ENCODE results near the gene IFITM1.
"Not testable (repeated sequence)": the region's sequence is repeated elsewhere in the genome, so short reads cannot be mapped to it uniquely, and the experiment has no call there.

IFITM1 gene

DNA sequence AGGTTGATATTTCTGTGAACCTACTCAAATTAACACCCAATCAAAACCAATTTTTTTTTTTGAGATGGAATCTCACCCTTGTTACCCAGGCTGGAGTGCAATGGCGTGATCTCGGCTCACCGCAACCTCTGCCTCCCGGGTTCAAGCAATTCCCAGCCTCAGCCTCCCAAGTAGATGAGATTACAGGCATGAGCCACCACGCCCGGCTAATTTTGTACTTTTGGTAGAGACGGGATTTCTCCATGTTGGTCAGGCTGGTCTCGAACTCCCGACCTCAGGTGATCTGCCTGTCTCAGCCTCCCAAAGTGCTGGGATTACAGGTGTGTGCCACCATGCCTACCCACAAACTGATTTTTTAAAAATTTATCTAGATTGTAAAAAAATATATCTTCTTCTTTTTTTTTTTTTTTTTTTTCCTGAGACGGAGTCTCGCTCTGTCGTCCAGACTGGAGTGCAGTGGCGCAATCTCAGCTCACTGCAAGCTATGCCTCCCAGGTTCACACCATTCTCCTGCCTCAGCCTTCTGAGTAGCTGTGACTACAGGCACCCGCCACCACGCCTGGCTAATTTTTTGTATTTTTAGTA, 14.8 kb downstream of the IFITM1 start:
- not testable (repeated sequence) for DNase-seq

- no peak for DNase-seq
Measured at GRCh38 chr11:329886-330253, 16.0 kb downstream of the IFITM1 start.

- no peak for DNase-seq
Measured at GRCh38 chr11:330307-330693, 16.5 kb downstream of the IFITM1 start.

DNA sequence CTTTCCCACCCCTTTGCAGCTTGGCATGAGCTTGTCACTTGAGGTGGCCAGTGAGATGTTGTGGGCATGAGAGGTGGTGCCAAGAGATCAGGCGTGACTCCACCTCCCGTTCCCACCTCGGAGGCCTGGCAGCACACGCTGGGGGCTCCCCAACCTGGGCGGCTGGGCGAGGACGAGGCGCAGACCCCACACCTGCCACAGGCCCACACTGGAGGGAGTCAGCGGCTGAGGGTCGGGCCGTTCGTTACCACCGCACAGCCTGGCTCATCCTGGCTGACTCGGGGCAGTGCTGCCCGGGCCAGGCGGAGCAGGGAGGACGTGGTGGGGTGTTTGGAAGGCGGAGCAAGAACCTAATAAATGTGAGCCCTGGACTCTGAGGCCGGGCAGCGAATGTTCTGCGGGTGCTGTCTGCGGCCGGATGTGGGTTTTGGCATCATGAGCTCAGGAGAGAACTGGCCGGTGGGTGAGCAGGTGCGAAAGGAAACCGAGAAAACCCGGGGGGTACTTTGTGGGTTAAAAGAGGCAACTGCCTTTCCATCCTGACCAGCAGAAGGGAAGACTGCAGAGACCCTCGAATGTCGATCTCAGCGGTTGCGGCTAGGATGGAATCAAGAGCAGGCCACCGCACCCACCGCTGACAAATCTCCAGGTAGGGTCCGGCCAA, 17.0 kb downstream of the IFITM1 start:
- no peak for DNase-seq

GRCh38 chr11:331358-332060, 17.7 kb downstream of the IFITM1 start:
- DNase-seq, result no peak

GRCh38 chr11:332651-333480, 19.0 kb downstream of the IFITM1 start:
- no peak for DNase-seq

- DNase-seq, result not testable (repeated sequence)
Measured at GRCh38 chr11:333616-334263, 19.9 kb downstream of the IFITM1 start.

- DNase-seq, result no peak
Measured at GRCh38 chr11:334264-334994, 20.6 kb downstream of the IFITM1 start.

DNA sequence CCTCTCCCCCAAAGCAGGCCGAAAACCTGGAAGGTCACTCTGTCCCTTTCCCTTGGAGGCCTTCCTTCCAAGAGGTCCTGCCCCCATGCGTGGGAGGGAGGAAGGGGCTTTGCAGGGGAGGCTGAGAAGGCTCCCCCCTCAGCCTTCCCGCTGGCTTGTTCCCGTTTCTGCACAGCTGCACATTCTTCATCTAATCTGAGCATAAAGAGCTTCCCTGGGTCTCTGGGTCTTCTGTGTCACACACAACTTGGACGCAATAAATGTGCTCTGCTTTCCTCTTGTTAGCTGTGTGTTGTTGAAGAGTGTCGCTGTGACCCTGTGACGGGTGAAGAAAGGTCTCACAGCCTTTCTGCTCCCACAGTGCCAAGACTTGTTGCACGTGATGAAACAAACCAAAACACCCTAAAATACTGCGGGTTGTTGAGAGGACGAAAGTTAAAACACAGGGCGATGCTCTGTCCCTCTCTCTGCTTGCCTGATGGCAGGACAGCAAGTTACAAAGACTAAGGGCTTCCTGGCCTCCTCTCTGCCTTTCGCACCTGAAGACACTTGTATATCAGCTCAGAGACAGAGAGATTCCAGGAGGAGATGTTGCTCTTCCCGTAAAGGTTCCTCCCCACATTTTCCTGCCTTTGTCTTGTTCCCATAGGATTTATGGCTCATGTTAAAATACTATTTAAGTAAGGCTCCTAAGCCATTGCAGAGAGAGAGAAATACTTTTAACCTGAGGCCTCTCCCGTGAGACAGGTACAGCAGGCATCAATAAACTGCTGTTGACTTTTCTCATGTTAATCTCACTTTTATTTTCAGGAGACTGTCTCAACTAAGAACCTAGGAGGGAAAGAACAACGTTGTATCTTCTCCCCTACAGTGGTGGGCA, 22.2 kb downstream of the IFITM1 start:
- DNase-seq, result no peak

- no peak for DNase-seq
Measured at GRCh38 chr11:336659-337198, 22.9 kb downstream of the IFITM1 start.

GRCh38 chr11:337711-338110, 23.9 kb downstream of the IFITM1 start:
- no peak for DNase-seq

DNA sequence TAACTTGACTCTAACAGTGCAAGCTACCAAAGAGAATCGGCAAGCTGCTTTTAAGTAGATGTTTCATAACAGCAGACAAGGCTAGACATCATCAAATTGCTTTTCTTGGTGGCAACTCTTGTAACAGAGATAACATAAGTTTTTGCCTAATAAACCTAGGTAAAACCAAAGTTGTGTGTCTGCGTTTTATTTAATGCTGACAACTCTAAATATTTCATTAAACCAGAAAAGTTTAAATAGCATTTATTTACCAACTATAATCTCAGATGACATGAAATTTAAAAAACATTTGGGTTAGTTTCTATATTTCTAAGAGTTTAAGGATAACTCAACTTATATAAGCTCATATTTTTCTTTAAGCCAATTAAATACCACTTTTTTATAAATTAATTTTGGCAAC, 26.1 kb downstream of the IFITM1 start:
- no peak for DNase-seq

DNA sequence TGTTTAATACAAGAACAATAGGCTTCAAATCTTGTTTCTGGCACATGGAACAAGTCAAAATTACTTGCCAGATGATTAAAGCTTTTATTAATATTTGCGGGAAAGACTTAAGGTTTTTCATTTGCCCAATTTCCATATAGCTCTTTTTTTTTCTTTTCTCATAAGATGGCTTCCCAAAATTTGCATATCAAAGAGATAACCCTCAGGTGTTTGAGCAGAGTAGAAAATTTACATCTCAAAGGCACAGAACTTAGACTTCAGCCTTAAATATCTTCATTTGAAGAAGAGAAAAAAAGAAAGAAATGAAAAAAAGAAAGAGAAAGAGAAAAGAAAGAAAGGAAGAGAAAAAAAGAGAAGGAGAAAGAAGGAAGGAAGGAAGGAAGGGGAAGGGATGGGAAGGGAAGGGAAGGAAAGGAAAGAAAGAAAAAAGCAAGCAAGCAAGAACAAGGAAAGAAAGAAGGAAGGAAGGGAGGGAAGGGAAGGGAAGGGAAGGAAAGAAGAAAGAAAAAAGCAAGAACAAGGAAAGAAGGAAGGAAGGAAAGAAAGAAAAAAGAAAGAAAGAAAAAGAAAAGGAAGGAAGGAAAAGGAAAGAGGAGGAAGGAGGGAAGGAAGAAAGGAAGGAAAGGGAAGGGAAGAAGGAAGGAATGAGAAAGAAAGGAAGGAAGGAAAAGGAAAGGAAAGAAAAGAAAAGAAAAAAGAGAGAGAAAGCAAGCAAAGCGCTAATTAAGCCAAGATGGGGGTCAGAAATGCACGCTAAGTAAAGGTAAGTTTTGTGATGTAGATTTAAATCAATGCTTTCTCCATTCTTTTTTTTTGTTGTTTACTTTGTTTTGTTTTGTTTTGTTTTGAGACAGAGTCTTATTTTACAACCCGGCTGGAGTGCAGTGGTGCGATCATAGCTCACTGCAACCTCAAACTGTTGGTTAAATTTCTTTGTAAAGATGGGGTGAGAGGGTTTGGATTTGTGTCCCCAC, 27.0 kb downstream of the IFITM1 start:
- no peak for DNase-seq

DNA sequence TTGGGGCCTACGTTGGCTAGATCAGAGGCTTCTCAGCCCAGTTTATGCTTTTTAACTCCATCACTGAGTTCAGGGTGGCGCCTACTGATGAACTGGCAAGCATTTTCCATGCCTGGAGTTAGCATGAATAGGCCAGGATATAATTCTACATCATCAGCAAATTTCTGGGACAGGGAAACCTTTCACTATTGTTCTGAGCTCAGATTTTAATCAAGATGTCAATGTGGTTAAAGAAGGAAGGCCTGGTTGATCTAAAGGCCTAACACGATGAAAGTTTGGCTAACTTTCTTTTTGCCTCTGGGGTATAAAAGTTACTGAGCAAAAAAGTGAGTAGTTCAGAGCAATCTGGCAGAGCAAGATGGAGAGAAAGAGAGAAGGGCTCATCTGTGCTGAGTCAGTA, 28.5 kb downstream of the IFITM1 start:
- no peak for DNase-seq

DNA sequence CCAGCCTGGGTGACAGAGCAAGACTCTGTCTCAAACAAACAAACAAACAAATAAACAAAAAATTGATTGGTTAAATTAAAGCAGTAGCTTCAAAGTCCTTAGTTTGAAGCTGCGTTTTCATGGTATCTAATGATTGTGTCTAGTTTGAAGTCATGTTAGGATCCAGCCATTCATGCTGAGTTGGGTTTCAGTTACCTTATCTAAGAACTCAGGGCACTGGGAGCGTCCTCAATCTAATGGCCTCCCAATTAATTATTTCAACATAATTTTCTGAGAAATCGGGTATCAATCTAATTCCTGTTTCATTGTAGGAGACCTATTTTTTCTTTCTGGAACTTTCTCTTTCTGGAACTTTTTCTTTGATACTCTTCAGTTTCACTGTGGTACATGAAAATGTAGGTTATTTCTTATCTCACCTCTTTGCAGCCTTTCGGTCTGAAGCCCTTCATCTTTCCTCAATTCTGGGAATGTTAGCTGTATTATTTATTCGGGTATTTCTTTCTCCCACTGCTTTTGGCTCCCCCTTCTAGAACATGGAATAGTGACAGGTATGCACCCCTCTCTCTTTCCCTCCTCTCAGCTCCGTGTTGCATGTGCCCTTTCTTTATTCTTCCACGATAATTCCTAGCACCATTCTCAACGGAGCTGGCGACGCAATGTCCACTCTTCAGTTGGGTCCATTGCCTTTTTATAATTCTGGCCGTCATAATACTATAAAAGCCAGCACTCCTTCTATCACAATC, 31.2 kb downstream of the IFITM1 start:
- DNase-seq, result no peak

DNA sequence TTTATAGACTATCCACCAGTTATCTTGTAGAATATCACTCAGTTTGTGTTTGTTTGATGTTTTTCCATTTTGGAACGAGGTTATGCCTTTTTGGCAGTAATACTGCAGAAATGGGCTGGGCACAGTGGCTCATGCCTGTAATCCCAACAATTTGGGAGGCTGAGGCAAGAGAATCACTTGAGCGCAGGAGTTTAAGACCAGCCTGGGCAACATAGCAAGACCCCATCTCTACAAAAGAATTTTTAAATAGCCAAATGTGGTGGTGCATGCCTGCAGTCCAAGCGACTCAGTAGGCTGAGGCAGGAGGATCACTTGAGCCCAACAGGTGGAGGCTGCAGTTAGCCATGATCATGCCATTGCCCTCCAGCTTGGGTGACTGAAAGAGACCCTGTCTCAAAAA, 32.7 kb downstream of the IFITM1 start:
- no peak for DNase-seq

DNA sequence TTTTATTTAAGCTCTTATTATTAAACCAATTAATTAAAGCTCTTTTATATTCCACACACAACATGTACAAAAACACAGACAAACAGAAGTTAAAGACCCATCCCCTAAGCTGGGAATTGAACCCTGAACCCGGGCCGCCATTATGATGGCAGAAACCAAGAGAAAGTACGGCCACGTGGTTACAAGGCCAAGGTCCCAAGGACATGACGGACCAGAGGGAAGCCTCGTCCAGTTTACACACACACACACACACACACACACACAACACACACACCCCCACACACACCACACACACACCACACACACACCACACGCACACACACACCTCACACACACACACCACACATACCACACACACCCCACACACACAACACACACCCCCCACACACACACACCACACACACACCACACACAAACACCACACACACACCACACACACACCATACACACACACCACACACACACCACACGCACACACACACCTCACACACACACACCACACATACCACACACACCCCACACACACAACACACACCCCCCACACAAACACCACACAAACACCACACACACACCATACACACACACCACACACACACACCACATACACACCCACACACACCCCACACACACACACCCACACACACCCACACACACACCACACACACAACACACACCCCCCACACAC, 35.6 kb downstream of the IFITM1 start:
- not testable (repeated sequence) for DNase-seq

- not testable (repeated sequence) for DNase-seq
Measured at GRCh38 chr11:350033-350722, 36.3 kb downstream of the IFITM1 start.

Data from stimulated activated naive CD4-positive, alpha-beta T cell treated with Interleukin-2 at 50 U/mL for 16 hours (primary cell).